GM12878 (cell line): ENCODE data around the gene TRPT1. TPM values are rescaled to one million over a fixed set of nuclear protein-coding genes. Genes with fewer than 3 reads are reported as not detected.

Source experiments
- ATAC-seq: fragments of 200-7000 bp; cut with Tn5 transposase; 3 replicates; pipeline ENCODE4 v1.9.1; 2020; ENCODE audit warnings: mild to moderate bottlenecking, moderate library complexity
- BruUV-seq: library from RNA; stranded (reverse); fragments of 400-500 nt; replicated peaks from 2 replicates; lab custom pipeline; 2021; lab: Mats Ljungman, UMichigan
- CTCF ChIA-PET: fragments of 300-600 bp; sonication (Branson Sonifier 250); formaldehyde crosslinking; extraction: SDS; loops from one replicate; lab custom pipeline; 2021; ENCODE audit warnings: inconsistent platforms; lab: Yijun Ruan, JAX
- POLR2A ChIA-PET: fragments of 350-600 bp; formaldehyde crosslinking; extraction: SDS; loops from one replicate; lab custom pipeline; 2021; ENCODE audit warnings: inconsistent platforms; lab: Charles Lee
- RAD21 ChIA-PET: fragments of 300-600 bp; sonication (Branson Sonifier 250); formaldehyde crosslinking; loops from one replicate; lab custom pipeline; 2023; ENCODE audit warnings: antibody characterized with exemption; ENCODE audit not compliant: unreplicated experiment; lab: Charles Lee
- SMC1A ChIA-PET: fragments of 300-600 bp; sonication (Branson Sonifier 250); formaldehyde crosslinking; loops from one replicate; lab custom pipeline; 2023; ENCODE audit not compliant: unreplicated experiment, uncharacterized antibody; lab: Charles Lee
- DNase-seq: peaks from one replicate; pipeline ENCODE4 v3.0.0-alpha.2; 2011; ENCODE audit warnings: low read depth, low spot score
- FAIRE-seq: peaks from 3 replicates; lab custom pipeline; 2011; peaks lifted over from hg19 to GRCh38; lab: Jason Lieb, UNC
- H2AFZ ChIP-seq: 2 replicates; pipeline ENCODE4 v1.6.0; 2011; ENCODE audit warnings: low read depth, low read length, control low read depth; ENCODE audit not compliant: control insufficient read depth
- H3K27ac ChIP-seq: 2 replicates; pipeline ENCODE4 v1.5.1; 2011; ENCODE audit warnings: control low read depth; ENCODE audit not compliant: control insufficient read depth, insufficient read depth
- H3K27me3 ChIP-seq, 2 experiments: replicated peaks in 1 of 2; 2 replicates each; pipeline versions ENCODE4 v1.6.0 to v1.6.1; 2011; ENCODE audit warnings: low read length in 1 of 2; ENCODE audit not compliant: control insufficient read depth in 2 of 2, insufficient read depth in 2 of 2
- H3K36me3 ChIP-seq, 2 experiments: 2 replicates each; pipeline ENCODE4 v1.5.1; 2011; ENCODE audit warnings: low read length in 1 of 2; ENCODE audit not compliant: control insufficient read depth in 2 of 2, insufficient read depth in 2 of 2
- H3K4me1 ChIP-seq: 2 replicates; pipeline ENCODE4 v1.6.1; 2011; ENCODE audit warnings: mild to moderate bottlenecking, low read length, moderate library complexity, mixed read lengths; ENCODE audit not compliant: control insufficient read depth, insufficient read depth
- H3K4me2 ChIP-seq: 2 replicates; pipeline ENCODE4 v1.6.0; 2011; ENCODE audit warnings: control low read depth; ENCODE audit not compliant: control insufficient read depth, insufficient read depth
- H3K4me3 ChIP-seq: fragments of 200-600 bp; sonication (generic); 2 replicates; pipeline ENCODE4 v1.5.1; 2016
- H3K79me2 ChIP-seq: 2 replicates; pipeline ENCODE4 v1.6.0; 2011; ENCODE audit warnings: low read length; ENCODE audit not compliant: control insufficient read depth, insufficient read depth
- H3K9ac ChIP-seq: 2 replicates; pipeline ENCODE4 v1.8.0; 2011; ENCODE audit warnings: low read length, control low read depth, mixed read lengths; ENCODE audit not compliant: control insufficient read depth, insufficient read depth
- H3K9me3 ChIP-seq: replicated peaks from 3 replicates; pipeline ENCODE4 v1.5.1; 2011; ENCODE audit warnings: mild to moderate bottlenecking, low read length; ENCODE audit not compliant: control insufficient read depth, insufficient read depth
- H4K20me1 ChIP-seq: 2 replicates; pipeline ENCODE4 v1.6.0; 2011; ENCODE audit not compliant: control insufficient read depth, insufficient read depth
- DPF2 ChIP-seq: fragments of 450-650 bp; IDR thresholded peaks from 2 replicates; pipeline ENCODE4 v1.6.1; 2017; ENCODE audit warnings: mild to moderate bottlenecking
- EED ChIP-seq: sonication (generic); IDR thresholded peaks from 2 replicates; pipeline ENCODE4 v1.6.1; 2016; ENCODE audit warnings: antibody characterized with exemption, low read depth
- ETV6 ChIP-seq, 2 experiments: fragments of 450-650 bp in 1 of 2; IDR thresholded peaks in 1 of 2; conservative IDR thresholded peaks in 1 of 2; 2 replicates each; pipeline ENCODE4 v1.6.1; 2014; ENCODE audit warnings: antibody characterized with exemption in 1 of 2, borderline replicate concordance in 1 of 2, low read depth in 1 of 2, mild to moderate bottlenecking in 1 of 2, moderate library complexity in 1 of 2
- HSF1 ChIP-seq: fragments of 150-350 bp; IDR thresholded peaks from 2 replicates; pipeline ENCODE4 v1.6.1; 2014; ENCODE audit warnings: mild to moderate bottlenecking, low read depth, low read length
- POLR2A ChIP-seq: IDR thresholded peaks from 2 replicates; pipeline ENCODE4 v1.6.1; 2011; ENCODE audit warnings: low read depth, mild to moderate bottlenecking, low read length
- USF2 ChIP-seq: IDR thresholded peaks from 2 replicates; pipeline ENCODE4 v1.6.1; 2011; ENCODE audit warnings: low read depth, low read length, improper control_type of control experiment, borderline replicate concordance
- WRNIP1 ChIP-seq: IDR thresholded peaks from 2 replicates; pipeline ENCODE4 v1.6.1; 2011; ENCODE audit warnings: low read depth, low read length, improper control_type of control experiment, borderline replicate concordance
- YBX1 ChIP-seq: fragments of 450-650 bp; IDR thresholded peaks from 2 replicates; pipeline ENCODE4 v1.6.1; 2016; ENCODE audit warnings: antibody characterized with exemption
- ZBTB33 ChIP-seq: fragments of 450-650 bp; IDR thresholded peaks from 2 replicates; pipeline ENCODE4 v1.6.1; 2017; ENCODE audit warnings: mild to moderate bottlenecking
- ZNF592 ChIP-seq: fragments of 450-650 bp; IDR thresholded peaks from 2 replicates; pipeline ENCODE4 v1.6.1; 2017; ENCODE audit warnings: mild to moderate bottlenecking, moderate library complexity
- WGBS: methylation state at CpG from one replicate; pipeline ENCODE4 v1.1.6; 2016; ENCODE audit warnings: low lambda C conversion rate; ENCODE audit not compliant: insufficient replicate concordance, insufficient coverage; ENCODE audit errors: missing lambda C conversion rate; 5-methylcytosine and 5-hydroxymethylcytosine counted together
- in situ Hi-C: fragments of 300-500 bp; cut with MboI; formaldehyde crosslinking; loops from 9 replicates; pipeline ENCODE4 v1.14.3; 2018; ENCODE audit warnings: mixed read lengths
- intact Hi-C: fragments of 100-400 bp; cut with micrococcal nuclease; formaldehyde crosslinking; loops from one replicate; pipeline ENCODE4 v1.14.2; 2022; ENCODE audit not compliant: unreplicated experiment
- polyA plus RNA-seq, 11 experiments: library from polyadenylated mRNA; depleted of rRNA in 4 of 11; unstranded in 6 of 11; stranded (reverse) in 5 of 11; fragments of >200 nt; fragmentation: Nextera tagmentation in 4 of 11; fragmentation: Illumina TruSeq in 1 of 11; extraction: Ambion mirVana in 4 of 11; extraction: Trizol in 1 of 11; gene quantifications; 1 replicate in 1 of 11; 2 replicates in 10 of 11; pipeline versions ENCODE4 v1.2.1 to v1.2.3, GENCODE V29; 2011 to 2016; ENCODE audit warnings: inconsistent platforms in 2 of 11, missing spikeins in 2 of 11, low read depth in 1 of 11
- total RNA-seq, 4 experiments: library from RNA; depleted of rRNA in 3 of 4; stranded (reverse); fragments of >200 nt in 3 of 4; fragmentation: Illumina TruSeq in 1 of 4; extraction: Trizol in 1 of 4; gene quantifications; 2 replicates each; pipeline versions ENCODE4 v1.2.1 to v1.2.3, GENCODE V29; 2013 to 2021

TRPT1 gene
- total and polyA plus RNA-seq, 10 of the 15 experiments (the other 5 are each of a cell fraction or from before 2014, with no cell fraction given): 7.1 to 63.0 (median 31.4) TPM

GRCh38 chr11:64222651-64223000 lies 3.4 kb downstream of the TRPT1 start:
- Histone ChIP-seq H3K4me3 (no peak overlapping the region), H3K36me3 (peaks cover 24 to 27% of the 10 kb centered on the region in 2 experiments), H3K79me2 (peaks cover 29% of the 10 kb centered on the region), H2AFZ (no peak overlapping the region), H3K27me3 (no peaks in the 10 kb centered on the region), H4K20me1 (no peaks in the 10 kb centered on the region)
- CTCF ChIA-PET: no interaction called here
- POLR2A ChIA-PET: interaction anchor here (1.4 to 9.7 kb wide), 4 partner anchors 12 to 21 kb away, joined by 5 to 85 read pairs (median 41); partner anchors contain the start of genes FERMT3, FKBP2 and PPP1R14B
- FAIRE-seq: no peak
- intact Hi-C loops: no loop called here
- TF ChIP-seq ETV6 (conservative IDR thresholded peaks at IDR 0.05 in 1 of 2, IDR thresholded peaks at IDR 0.05 in 1 of 2; ENCODE audit: borderline replicate concordance in 1 of 2, low read depth in 1 of 2) (no peak), ZNF592 (no peak), EED (no peak), DPF2 (no peak), HSF1 (no peak), USF2 (no peak), WRNIP1 (no peak), ZBTB33 (no peak), YBX1 (no peak), POLR2A (no peak)
- TF ChIP-seq, all 136 proteins: peak for 0
- WGBS: 76% methylated on average over 9 of the region's 9 CpGs
- ChIA-PET RAD21 (interaction anchor here (1.6 kb wide), 1 partner anchor 18 kb away, joined by 5 read pairs; no protein-coding TSS in a partner anchor), SMC1A (interaction anchor here (5.4 kb wide), 1 partner anchor 16 kb away, joined by 56 read pairs; the partner anchor contains the start of gene FERMT3)
- Histone ChIP-seq H3K9me3 (no peaks in the 10 kb centered on the region), H3K27ac (no peak overlapping the region), H3K4me1 (peaks cover 6% of the 10 kb centered on the region), H3K4me2 (no peak overlapping the region), H3K9ac (no peak overlapping the region)
- BruUV-seq: no TSS peak
- in situ Hi-C loops: no loop called here
- DNase-seq: no peak
- ATAC-seq: no peak
